ENCODE results near the gene FBXO44. TPM values are rescaled to one million over a fixed set of nuclear protein-coding genes. Genes with fewer than 3 reads are reported as not detected.
A peak's percentile ranks its signal among the peaks of the same experiment; 100 is the strongest.

Gene FBXO44
- total and polyA plus RNA-seq, 2 donors = 8.6 to 37.3 TPM

DNA sequence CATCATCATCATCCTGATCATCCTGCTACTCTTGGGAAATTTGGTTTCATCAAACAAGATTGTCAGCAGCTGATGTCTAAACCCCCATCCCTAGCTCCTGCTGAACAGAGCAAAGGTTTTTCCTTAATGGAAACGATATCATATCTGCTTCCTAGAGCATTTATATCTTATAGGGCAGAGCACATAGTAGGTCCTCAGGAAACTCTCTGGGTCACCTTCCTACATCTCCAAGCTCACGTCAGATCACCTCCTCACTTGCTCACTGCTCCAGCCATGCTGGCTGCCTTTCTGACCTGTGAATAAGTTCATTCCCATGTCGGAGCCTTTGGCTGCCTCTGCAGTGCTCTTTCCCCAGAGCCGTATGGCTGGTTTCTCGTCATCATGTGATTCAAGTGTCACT is 10.9 kb upstream of the FBXO44 start:
- Histone ChIP-seq H3K4me1 (ENCODE audit: control insufficient read depth in 2 of 2, insufficient read depth in 2 of 2, low read length in 2 of 2) (no peaks in the 10 kb centered on the region), H3K4me3 (ENCODE audit: low read length in 2 of 2) (no peak overlapping the region), H3K9me3 (ENCODE audit: control insufficient read depth in 2 of 2, insufficient read depth in 1 of 2, low read length in 1 of 2) (no peaks in the 10 kb centered on the region), H3K27me3 (ENCODE audit: control insufficient read depth in 2 of 2, insufficient read depth in 1 of 2, low read length in 1 of 2) (peaks cover 3 to 28% of the 10 kb centered on the region in 2 donors), H3K27ac (ENCODE audit: low read depth in 1 of 2, low read length in 1 of 2) (no peak overlapping the region), H3K36me3 (ENCODE audit: control insufficient read depth in 2 of 2, insufficient read depth in 2 of 2, low read length in 1 of 2) (no peaks in the 10 kb centered on the region)
- no peak for DNase-seq (ENCODE audit: low read depth in 6 of 9, low spot score in 9 of 9)
- 80% methylated on average over 5 of the region's 5 CpGs for WGBS

DNA sequence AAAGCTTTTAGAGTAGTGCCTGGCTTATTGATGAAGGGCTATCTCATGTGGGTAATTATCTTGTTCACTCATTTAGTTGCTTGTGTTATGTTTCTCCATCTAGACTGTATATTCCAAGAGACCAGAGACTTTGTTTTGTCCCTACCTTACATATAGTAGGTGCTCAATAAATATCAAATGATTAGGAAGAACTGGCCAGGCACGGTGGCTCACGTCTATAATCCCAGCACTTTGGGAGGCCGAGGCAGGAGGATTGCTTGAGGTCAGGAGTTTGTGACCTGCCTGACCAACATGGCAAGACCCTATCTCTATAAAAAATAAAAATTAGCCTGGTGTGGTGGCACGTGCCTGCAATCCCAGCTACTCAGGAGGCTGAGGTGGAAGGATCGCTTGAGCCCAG is 9.4 kb upstream of the FBXO44 start:
- Histone ChIP-seq H3K27me3 (ENCODE audit: control insufficient read depth in 2 of 2, insufficient read depth in 1 of 2, low read length in 1 of 2) (peaks cover 14 to 40% of the 10 kb centered on the region in 2 donors), H3K27ac (ENCODE audit: low read depth in 1 of 2, low read length in 1 of 2) (no peak overlapping the region)
- 95% methylated on average over 5 of the region's 5 CpGs for WGBS

DNA sequence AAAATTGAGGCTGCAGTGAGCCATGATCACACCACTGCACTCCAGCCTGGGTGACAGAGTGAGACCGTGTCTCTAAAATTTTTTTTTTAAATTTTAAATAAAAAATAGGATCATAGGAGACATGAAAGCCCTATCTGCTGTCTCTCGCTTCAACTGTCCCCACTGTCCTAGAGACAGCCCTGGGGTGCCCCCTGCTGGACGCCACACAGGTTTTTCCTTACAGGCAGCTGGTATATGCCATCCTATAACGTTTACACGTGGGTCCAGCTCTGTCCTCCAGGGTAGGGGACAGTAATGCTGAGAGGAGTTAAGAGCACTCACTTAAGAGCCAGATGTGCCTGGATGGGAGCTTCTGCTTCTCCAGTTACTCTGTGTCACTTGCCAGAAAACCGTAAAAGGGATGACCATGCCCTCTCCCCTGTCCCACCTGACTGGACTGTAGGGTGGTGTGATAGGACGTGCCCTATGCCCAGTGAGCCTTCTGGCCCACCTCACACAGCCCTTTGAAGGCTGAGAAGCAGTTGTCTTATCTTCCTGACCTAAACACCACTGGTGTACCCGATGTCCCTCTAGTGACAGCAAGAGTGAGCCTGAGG is 8.9 kb upstream of the FBXO44 start:
- H3K27me3 ChIP-seq (ENCODE audit: control insufficient read depth in 2 of 2, insufficient read depth in 1 of 2, low read length in 1 of 2) = peaks cover 19 to 45% of the 10 kb centered on the region in 2 donors
- no peaks in the 10 kb centered on the region for H3K36me3 ChIP-seq (ENCODE audit: control insufficient read depth in 2 of 2, insufficient read depth in 2 of 2, low read length in 1 of 2)
- no peak overlapping the region for H3K27ac ChIP-seq (ENCODE audit: low read depth in 1 of 2, low read length in 1 of 2)
- 38% methylated on average over 8 of the region's 8 CpGs for WGBS
- H3K9me3 ChIP-seq (ENCODE audit: control insufficient read depth in 2 of 2, insufficient read depth in 1 of 2, low read length in 1 of 2) = no peaks in the 10 kb centered on the region
- peak in 7 of 9 donors; percentile 50 to 80 (median 67) for DNase-seq (ENCODE audit: low read depth in 6 of 9, low spot score in 9 of 9)
- no peak overlapping the region for H3K4me3 ChIP-seq (ENCODE audit: low read length in 2 of 2)
- H3K4me1 ChIP-seq (ENCODE audit: control insufficient read depth in 2 of 2, insufficient read depth in 2 of 2, low read length in 2 of 2) = peaks cover 5% of the 10 kb centered on the region in 2 donors

More for the DNA sequence above, 9.4 kb upstream of the FBXO44 start:
- Histone ChIP-seq H3K9me3 (ENCODE audit: control insufficient read depth in 2 of 2, insufficient read depth in 1 of 2, low read length in 1 of 2) (no peaks in the 10 kb centered on the region), H3K4me3 (ENCODE audit: low read length in 2 of 2) (no peak overlapping the region), H3K36me3 (ENCODE audit: control insufficient read depth in 2 of 2, insufficient read depth in 2 of 2, low read length in 1 of 2) (no peaks in the 10 kb centered on the region), H3K4me1 (ENCODE audit: control insufficient read depth in 2 of 2, insufficient read depth in 2 of 2, low read length in 2 of 2) (peaks cover 3 to 4% of the 10 kb centered on the region in 2 donors)
- no peak for DNase-seq (ENCODE audit: low read depth in 6 of 9, low spot score in 9 of 9)

DNA sequence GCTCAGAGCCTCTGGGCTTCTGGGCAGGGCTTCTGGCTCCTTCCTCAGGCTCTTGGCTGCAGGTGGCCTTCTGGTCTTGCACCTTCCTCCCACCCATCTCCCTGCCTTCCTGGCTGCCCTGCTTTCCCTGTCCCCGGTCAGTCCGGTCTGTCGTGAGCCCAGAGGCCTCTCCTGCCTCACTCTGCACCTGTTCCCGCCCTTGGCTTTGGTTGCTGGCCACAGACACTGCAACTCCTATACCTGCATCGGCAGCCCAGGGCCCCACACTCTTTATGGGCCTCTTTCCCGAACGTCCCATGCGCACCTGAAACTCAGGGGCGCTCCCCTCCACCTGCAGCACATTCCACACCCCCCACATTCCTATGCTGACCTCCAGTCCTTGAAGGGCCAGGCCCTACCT is 8.4 kb upstream of the FBXO44 start:
- H3K27ac ChIP-seq (ENCODE audit: low read depth in 1 of 2, low read length in 1 of 2) = no peak overlapping the region
- no peak overlapping the region for H3K4me3 ChIP-seq (ENCODE audit: low read length in 2 of 2)
- H3K4me1 ChIP-seq (ENCODE audit: control insufficient read depth in 2 of 2, insufficient read depth in 2 of 2, low read length in 2 of 2) = peaks cover 5% of the 10 kb centered on the region in 2 donors
- no peak for DNase-seq (ENCODE audit: low read depth in 6 of 9, low spot score in 9 of 9)
- no peaks in the 10 kb centered on the region for H3K9me3 ChIP-seq (ENCODE audit: control insufficient read depth in 2 of 2, insufficient read depth in 1 of 2, low read length in 1 of 2)
- H3K27me3 ChIP-seq (ENCODE audit: control insufficient read depth in 2 of 2, insufficient read depth in 1 of 2, low read length in 1 of 2) = peaks cover 24 to 50% of the 10 kb centered on the region in 2 donors
- WGBS = 95% methylated on average over 9 of the region's 9 CpGs
- H3K36me3 ChIP-seq (ENCODE audit: control insufficient read depth in 2 of 2, insufficient read depth in 2 of 2, low read length in 1 of 2) = no peaks in the 10 kb centered on the region

DNA sequence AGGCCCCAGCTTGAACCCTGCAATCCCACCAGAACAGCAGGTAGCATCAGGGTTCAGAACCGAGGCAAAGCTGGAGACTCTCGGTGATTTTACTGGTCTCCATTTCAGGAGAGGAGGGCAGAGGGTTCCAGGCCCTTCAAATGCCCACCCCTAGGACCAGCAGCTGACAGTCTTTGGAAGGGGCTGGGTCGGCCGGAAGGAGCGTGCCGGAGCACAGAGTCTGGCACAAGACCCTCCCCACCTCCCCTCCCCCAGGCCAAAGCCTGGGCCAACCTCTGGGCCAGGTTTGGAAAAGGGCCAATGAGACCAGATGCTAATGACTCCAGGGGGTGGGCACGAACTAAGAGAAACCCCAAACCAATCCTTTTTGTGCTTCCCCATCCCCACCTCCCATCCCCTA is 7.3 kb upstream of the FBXO44 start:
- Histone ChIP-seq H3K27me3 (ENCODE audit: control insufficient read depth in 2 of 2, insufficient read depth in 1 of 2, low read length in 1 of 2) (peaks cover 29 to 61% of the 10 kb centered on the region in 2 donors), H3K4me1 (ENCODE audit: control insufficient read depth in 2 of 2, insufficient read depth in 2 of 2, low read length in 2 of 2) (peaks cover 5% of the 10 kb centered on the region in 2 donors), H3K36me3 (ENCODE audit: control insufficient read depth in 2 of 2, insufficient read depth in 2 of 2, low read length in 1 of 2) (no peaks in the 10 kb centered on the region), H3K4me3 (ENCODE audit: low read length in 2 of 2) (no peak overlapping the region), H3K9me3 (ENCODE audit: control insufficient read depth in 2 of 2, insufficient read depth in 1 of 2, low read length in 1 of 2) (no peaks in the 10 kb centered on the region), H3K27ac (ENCODE audit: low read depth in 1 of 2, low read length in 1 of 2) (no peak overlapping the region)
- WGBS = 92% methylated on average over 7 of the region's 7 CpGs
- DNase-seq (ENCODE audit: low read depth in 6 of 9, low spot score in 9 of 9) = no peak

DNA sequence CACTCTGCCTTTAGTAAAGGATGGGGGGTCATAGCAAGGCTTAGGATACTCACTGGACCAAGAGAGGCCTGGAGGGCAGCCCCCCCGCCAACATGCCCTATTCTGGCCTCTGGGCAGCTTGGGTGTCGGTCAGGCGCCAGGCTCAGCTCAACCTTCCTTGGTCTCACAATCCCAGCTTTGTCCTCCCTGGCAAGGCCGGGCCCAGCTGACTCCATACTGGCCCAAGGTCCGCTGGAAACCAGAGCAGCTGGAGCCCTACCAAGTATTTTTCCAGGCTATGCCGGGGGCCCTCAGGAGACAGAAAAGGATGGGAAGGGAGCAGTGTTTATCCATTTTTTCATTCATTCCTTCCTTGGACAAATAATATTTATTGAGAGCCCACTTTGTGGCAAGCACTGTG is 6.6 kb upstream of the FBXO44 start:
- Histone ChIP-seq H3K36me3 (ENCODE audit: control insufficient read depth in 2 of 2, insufficient read depth in 2 of 2, low read length in 1 of 2) (no peaks in the 10 kb centered on the region), H3K27me3 (ENCODE audit: control insufficient read depth in 2 of 2, insufficient read depth in 1 of 2, low read length in 1 of 2) (peaks cover 29 to 68% of the 10 kb centered on the region in 2 donors), H3K4me1 (ENCODE audit: control insufficient read depth in 2 of 2, insufficient read depth in 2 of 2, low read length in 2 of 2) (peaks cover 5% of the 10 kb centered on the region in 2 donors), H3K27ac (ENCODE audit: low read depth in 1 of 2, low read length in 1 of 2) (no peak overlapping the region), H3K4me3 (ENCODE audit: low read length in 2 of 2) (no peak overlapping the region), H3K9me3 (ENCODE audit: control insufficient read depth in 2 of 2, insufficient read depth in 1 of 2, low read length in 1 of 2) (no peaks in the 10 kb centered on the region)
- DNase-seq (ENCODE audit: low read depth in 6 of 9, low spot score in 9 of 9) = no peak
- WGBS = 96% methylated on average over 6 of the region's 6 CpGs

DNA sequence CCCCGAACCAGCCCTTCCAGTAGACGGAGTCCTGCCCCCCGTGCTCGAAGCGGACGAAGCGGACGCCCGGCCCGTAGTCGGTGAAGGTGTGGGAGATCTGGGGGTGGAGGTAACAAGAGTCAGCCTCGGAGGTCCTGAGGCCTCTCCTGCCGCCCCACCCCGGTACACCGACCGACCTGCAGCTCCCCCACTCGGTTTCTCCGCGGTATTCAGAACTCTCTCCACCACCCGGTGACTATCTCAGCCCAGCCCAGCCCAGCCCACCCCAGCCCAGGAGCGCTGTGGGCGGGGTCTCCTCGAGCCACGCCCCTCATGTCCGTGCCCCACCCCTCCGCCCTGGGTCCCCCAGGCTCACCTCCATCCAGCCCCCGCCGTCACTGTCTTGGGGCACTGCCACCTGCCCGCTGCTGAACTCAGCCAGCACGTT is 5.9 kb upstream of the FBXO44 start:
- whole genome bisulfite sequencing = 27% methylated on average over 30 of the region's 30 CpGs
- no peak overlapping the region for H3K4me3 ChIP-seq (ENCODE audit: low read length in 2 of 2)
- no peak overlapping the region for H3K27ac ChIP-seq (ENCODE audit: low read depth in 1 of 2, low read length in 1 of 2)
- no peaks in the 10 kb centered on the region for H3K36me3 ChIP-seq (ENCODE audit: control insufficient read depth in 2 of 2, insufficient read depth in 2 of 2, low read length in 1 of 2)
- no peak for DNase-seq (ENCODE audit: low read depth in 6 of 9, low spot score in 9 of 9)
- H3K4me1 ChIP-seq (ENCODE audit: control insufficient read depth in 2 of 2, insufficient read depth in 2 of 2, low read length in 2 of 2) = peaks cover 5% of the 10 kb centered on the region in 2 donors
- H3K9me3 ChIP-seq (ENCODE audit: control insufficient read depth in 2 of 2, insufficient read depth in 1 of 2, low read length in 1 of 2) = no peaks in the 10 kb centered on the region
- peaks cover 36 to 75% of the 10 kb centered on the region in 2 donors for H3K27me3 ChIP-seq (ENCODE audit: control insufficient read depth in 2 of 2, insufficient read depth in 1 of 2, low read length in 1 of 2)

DNA sequence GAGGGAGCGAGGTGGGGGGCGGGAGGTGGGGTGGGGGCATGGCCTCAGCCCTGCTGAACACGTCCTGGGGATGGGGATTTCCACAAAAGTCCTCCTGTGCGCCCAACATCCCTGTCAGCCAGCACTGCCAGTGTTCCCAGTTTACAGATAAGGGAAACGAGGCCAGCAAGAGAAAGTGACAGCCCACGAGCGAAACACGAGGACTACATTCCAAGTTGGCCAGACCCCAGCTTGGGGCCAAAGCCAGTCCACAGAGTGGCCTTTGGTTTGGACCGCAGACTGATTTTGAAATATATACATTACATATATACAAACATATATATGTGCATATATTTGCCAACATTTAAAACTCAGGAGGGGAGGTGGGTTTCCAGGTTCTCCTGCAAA is 5.4 kb upstream of the FBXO44 start:
- H3K27me3 ChIP-seq (ENCODE audit: control insufficient read depth in 2 of 2, insufficient read depth in 1 of 2, low read length in 1 of 2) = peaks cover 40 to 80% of the 10 kb centered on the region in 2 donors
- no peak for DNase-seq (ENCODE audit: low read depth in 6 of 9, low spot score in 9 of 9)
- WGBS = 33% methylated on average over 9 of the region's 9 CpGs
- no peaks in the 10 kb centered on the region for H3K9me3 ChIP-seq (ENCODE audit: control insufficient read depth in 2 of 2, insufficient read depth in 1 of 2, low read length in 1 of 2)
- no peaks in the 10 kb centered on the region for H3K36me3 ChIP-seq (ENCODE audit: control insufficient read depth in 2 of 2, insufficient read depth in 2 of 2, low read length in 1 of 2)
- no peak overlapping the region for H3K27ac ChIP-seq (ENCODE audit: low read depth in 1 of 2, low read length in 1 of 2)
- H3K4me1 ChIP-seq (ENCODE audit: control insufficient read depth in 2 of 2, insufficient read depth in 2 of 2, low read length in 2 of 2) = peaks cover 5% of the 10 kb centered on the region in 2 donors
- no peak overlapping the region for H3K4me3 ChIP-seq (ENCODE audit: low read length in 2 of 2)

DNA sequence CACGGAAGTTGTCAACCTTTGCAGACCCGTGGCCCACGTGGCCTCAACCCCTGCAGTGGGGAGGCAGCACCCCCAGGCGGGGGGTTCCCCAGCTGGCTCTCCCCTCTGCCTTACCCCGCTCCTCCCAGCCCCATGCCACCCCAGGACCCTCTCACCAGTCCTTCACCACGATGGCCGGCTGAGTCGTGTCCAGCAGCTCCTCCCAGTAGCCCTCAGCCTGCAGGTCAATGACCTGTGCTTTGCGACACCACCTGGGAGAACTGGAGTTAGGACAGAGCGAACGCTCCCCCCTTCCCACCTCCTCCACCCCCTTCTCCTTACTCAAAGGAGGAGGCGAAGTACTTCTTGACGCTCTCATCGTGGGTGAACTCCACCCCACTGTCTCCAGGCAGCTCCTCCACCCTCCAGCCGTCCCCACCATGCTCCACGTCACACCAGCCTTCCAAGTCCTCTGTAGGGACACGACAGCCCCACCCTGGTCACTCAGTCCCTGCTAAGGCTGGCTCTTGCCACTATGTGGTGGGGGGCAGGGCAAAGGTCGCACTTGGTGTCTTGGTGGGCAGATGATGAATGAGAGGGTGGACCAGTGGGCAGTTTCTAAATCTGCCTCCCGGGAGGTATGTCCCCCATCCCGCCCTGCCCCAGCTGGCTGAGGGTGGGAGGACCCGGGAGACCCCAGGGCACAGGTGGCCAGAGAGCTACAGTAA is 4.9 kb upstream of the FBXO44 start:
- no peak overlapping the region for H3K27ac ChIP-seq (ENCODE audit: low read depth in 1 of 2, low read length in 1 of 2)
- no peak for DNase-seq (ENCODE audit: low read depth in 6 of 9, low spot score in 9 of 9)
- peaks cover 45 to 84% of the 10 kb centered on the region in 2 donors for H3K27me3 ChIP-seq (ENCODE audit: control insufficient read depth in 2 of 2, insufficient read depth in 1 of 2, low read length in 1 of 2)

More for the DNA sequence above, 4.9 kb upstream of the FBXO44 start:
- H3K4me1 ChIP-seq (ENCODE audit: control insufficient read depth in 2 of 2, insufficient read depth in 2 of 2, low read length in 2 of 2) = peaks cover 5% of the 10 kb centered on the region in 2 donors
- no peak overlapping the region for H3K4me3 ChIP-seq (ENCODE audit: low read length in 2 of 2)
- H3K36me3 ChIP-seq (ENCODE audit: control insufficient read depth in 2 of 2, insufficient read depth in 2 of 2, low read length in 1 of 2) = no peaks in the 10 kb centered on the region
- H3K9me3 ChIP-seq (ENCODE audit: control insufficient read depth in 2 of 2, insufficient read depth in 1 of 2, low read length in 1 of 2) = no peaks in the 10 kb centered on the region
- WGBS = 47% methylated on average over 21 of the region's 21 CpGs
